Fibroblast of skin of left quadriceps (primary cell): ENCODE data around the gene DDX42.
"Not testable (repeated sequence)": the region's sequence is repeated elsewhere in the genome, so short reads cannot be mapped to it uniquely, and the experiment has no call there.

Experiments used
- DNase-seq, 2 experiments: peaks; one replicate each; pipeline ENCODE4 v3.0.0-alpha.2; 2013; ENCODE audit warnings: low read depth in 2 of 2

DDX42 gene

DNA sequence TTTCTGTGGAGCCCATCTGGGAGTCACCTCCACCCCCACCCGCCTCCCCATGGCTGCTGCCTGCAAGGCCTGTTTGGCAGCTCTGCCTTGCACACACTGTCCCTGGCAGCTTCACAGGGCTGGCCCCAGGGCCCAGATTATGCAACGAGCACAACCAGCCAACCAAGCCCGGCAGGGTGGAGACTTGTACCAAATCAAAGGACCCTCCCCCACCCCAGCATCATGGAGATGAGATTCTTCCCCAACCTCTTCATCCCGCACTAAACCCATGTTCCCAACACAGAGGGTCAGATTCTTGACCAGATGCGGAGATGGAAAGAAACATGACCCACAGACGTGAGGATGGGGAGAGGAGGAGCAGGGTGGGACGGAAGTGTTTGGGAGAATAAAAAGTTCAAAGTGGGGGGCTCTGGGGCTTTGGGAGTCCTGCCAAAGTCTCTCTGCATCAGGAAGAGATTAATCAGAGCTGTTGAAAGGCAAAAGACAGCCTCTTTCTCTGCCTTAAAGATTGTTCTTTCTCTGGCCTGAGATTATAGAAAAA is 64.7 kb downstream of the DDX42 start:
- DNase-seq: peak; percentile 72

DNA sequence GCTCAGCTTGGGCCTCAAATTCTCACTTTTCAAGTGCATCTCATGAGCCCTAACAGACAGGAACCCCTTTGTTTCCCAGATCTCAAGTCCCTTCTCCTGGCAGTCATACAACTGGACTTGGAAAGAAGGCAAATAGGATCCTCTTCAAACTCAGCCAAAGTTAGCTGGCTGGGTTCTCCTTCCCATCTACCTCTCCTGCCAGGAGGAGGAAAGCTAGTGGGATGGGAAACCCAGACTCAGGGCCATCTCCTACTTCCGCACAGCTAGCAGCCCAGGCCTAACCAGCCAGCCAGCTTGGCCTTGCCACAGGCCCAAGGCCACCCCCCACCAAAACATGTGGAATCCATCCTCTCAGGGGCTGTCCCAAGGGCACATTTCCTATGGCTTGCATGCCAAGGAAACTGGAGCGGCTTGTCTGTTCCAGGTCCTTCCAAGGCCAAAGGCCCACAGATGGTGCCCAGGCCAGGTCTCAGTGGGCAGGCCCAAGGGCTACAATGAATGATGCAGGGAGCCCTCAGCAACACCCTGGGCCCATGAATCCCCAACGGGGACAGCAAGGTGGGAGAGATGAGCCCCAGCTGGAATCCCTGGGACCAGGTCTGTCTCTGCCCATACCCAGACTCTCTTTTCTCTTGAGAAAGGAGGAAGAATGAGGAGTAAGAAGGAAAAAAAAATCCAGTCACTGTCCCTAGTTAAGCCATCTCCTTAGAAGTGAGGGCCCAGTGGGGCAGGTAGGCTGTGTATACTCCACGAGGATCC is 66.8 kb downstream of the DDX42 start:
- no peak for DNase-seq

DNA sequence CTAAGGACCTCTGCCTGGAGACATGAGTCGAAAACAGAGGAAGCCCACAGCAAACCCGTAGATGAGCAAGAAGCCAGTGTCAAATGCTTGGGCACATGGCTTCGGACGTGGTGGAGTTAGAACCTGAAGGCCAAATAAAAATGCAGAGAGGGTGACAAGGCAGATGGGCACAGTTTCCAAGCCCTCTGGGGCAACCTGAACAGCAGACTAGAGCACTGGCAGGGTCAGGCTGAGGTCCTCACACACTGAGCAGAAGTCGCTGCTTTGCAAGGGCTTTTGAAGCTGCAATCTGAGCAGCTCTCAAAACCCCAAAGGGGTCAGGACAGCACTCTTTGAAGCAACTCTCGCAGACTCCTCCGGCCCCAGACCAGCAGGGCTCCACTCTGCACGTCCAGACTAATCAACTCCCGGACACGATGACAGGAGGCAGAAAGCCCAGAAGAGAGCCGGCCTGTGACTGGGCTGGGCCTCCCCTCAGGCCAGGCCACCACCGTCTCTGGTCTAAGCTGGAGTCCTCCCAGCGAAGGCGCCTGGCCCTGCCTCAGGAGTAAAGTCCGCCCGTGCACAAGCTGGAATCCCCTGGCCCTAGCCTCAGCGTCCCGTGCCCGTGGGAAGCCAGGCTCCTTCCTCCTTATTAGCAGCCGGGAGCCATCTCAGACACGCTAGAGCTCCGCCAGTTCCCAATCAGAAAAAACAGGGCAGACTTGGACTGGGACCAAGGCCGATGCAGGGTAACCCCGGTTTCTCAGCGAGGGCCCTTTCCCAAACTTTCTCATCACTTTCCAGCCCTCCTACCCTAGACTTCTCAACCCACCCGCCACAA is 67.6 kb downstream of the DDX42 start:
- DNase-seq: peak in 1 of 2 experiments; percentile 7

DNA sequence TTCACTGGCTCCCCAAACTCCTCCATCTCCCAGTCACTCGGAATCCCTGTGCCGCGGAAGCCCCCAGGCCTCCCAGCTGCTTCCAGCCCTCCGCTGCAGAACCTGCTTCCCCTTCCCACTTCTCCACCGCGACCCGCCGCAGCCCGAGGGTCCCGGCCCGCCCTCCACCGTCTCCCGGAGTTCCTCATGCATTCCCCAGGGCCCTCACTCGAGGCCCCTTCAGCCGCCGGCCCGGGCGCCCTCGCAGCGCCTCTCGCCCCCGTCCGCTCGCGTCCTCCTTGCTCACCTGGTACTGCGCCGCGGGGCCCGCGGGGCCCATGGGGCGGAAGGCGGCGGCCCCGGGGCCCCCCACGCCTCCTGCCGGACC is 68.2 kb downstream of the DDX42 start:
- DNase-seq: no peak

DNA sequence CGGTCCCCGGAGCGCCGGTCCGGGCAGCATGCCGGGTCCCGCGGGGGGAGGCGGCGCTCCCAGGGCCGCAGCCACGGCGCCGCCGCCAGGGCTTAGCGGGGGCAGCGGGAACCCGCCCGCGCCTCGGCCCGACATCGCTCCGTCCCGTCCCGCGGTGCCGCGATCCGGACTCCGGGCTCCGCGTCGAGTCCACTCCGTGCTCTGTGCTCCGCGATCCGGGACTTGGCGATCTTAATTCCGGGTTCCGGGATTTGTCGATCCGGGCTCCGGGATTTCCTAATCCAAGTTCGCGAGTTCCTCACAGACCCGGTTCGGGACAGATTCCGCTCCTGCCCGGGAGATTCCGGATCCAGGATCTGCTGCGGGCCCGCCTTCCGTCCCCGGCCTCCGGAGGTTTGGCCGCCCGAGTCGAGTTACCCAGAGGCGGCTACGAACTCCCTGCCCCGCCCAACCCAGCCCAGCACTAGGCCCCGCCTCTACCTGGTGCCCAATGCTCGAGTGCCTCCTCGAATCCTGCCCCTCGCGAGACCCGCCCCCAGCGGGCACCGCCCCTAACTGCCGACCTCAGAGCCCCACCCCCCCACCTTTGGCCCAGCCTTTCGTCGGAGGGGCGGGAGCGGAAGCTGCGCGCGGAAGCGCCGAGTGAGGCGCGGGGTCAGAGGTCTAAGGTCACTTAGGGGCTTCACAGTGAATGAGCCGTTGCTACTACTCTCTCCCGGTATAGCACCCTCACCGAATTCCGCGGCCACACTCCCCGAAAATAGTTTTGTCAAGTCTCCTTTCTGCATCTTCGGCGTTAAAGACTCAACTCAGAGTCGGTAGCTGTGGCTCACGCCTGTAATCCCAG is 68.8 kb downstream of the DDX42 start, which contains the start of gene SMARCD2:
TSS of gene SMARCD2 (minus strand) at position 146 of the 847 bp plus-strand sequence. CDS start at position 135, 11 bp downstream.
- peak; percentile 99 for DNase-seq

DNA sequence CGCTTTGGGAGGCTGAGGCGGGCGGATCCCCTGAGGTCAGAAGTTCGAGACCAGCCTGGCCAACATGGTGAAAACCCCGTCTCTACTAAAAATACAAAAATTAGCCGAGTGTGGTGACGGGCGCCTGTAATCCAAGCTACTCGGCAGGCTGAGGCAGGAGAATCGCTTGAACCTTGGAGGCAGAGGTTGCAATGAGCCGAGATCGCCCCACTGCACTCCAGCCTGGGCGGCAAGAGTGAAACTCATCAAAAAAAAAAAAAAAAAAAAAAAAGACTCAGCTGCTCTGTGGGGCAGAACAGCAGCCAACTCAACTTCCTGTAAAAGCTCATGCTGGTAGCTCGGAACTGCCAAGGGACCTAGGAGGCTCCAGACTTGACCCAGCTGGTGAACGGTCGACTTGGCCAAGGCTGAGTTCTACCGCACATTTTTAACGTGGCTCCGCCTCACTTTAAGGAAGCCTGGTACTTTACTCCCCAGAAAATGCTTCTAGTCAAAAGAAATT is 69.5 kb downstream of the DDX42 start:
- peak in 1 of 2 experiments; percentile 6 for DNase-seq

DNA sequence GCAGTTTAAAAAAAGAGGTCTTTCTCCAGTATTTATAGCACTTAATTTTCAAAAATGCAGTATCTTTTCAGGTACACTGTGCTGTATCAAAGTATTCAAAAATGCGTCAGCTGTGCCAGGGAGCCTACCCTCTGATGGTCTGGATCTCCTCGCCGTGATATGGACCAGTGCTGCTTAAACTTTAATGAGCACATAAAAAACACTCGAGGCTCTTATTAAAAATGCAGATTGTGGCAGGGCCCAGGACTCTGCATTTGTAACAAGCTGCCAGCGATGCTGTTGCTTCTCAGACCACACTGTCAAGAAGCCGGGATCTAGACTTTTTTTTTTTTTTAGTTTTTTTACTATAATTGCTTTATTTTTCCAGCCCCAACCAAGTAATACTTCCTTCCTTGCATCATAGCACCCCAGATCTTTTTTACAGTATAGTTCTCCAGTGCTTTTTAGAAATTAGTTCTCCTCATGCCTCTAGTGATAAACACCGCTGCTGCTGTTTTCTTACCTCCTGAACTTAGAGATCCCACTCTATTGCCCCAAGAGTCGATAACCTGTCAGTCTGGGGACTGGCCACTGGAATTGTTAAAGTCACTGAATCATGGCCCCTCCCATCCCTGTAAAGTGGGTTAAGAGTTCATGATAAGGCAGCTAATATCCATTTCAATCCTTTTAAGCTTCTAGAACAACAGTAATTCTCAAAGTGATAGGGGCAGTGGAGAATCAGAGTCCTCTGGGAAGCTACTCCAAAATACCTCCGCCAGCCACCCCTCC is 70.1 kb downstream of the DDX42 start:
- DNase-seq: no peak

DNA sequence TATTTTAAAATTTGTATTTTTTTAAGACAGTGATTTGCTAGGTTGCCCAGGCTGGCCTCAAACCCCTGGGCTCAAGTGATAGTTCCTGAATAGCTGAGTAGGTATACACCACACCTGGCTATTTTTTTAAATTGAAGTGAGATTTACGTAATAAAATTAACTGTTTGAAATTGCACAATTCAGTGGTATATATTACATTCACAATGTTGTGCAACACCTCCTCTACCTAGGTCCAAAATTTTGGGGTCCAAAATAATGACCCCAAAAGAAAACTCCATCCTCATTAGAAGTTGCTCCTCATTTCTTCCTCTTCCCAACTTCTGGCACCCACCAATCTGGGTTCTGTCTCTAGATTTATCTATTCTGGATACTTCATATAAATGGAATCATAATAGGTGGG is 71.5 kb downstream of the DDX42 start:
- no peak for DNase-seq

DNA sequence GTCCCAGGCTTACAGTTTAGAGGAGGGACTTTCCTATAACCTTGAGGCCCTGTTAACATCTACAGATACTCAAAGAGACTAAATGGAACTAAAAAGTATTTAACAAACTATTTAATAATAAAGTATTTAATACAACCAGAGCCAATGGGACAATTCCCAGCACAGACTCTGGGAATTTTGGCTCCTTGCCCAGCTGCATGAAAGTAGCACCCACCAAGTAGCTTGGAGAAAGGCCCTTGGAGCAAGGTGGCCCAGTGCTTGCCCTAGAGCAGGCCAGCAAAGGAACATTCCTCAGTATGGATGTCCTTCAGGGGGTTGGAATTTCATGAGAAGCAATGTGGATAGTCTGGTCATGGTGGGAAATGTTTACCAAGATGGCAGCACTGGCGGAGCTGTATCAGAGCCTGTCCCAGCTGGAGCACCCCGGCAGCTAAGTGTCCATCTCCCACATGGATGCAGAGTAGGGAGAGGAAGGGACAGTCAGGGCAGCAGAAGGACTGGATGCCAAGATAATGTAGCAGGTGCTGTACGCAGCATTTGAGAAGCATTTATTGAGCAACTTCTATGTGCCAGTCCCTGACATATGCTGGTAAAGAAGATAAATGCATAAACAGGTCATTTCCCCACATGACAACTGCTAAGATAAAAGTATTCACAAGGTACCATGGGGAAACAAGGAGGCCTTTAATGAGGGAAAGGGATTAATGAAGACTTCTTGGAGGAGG is 73.7 kb downstream of the DDX42 start:
- DNase-seq: no peak

DNA sequence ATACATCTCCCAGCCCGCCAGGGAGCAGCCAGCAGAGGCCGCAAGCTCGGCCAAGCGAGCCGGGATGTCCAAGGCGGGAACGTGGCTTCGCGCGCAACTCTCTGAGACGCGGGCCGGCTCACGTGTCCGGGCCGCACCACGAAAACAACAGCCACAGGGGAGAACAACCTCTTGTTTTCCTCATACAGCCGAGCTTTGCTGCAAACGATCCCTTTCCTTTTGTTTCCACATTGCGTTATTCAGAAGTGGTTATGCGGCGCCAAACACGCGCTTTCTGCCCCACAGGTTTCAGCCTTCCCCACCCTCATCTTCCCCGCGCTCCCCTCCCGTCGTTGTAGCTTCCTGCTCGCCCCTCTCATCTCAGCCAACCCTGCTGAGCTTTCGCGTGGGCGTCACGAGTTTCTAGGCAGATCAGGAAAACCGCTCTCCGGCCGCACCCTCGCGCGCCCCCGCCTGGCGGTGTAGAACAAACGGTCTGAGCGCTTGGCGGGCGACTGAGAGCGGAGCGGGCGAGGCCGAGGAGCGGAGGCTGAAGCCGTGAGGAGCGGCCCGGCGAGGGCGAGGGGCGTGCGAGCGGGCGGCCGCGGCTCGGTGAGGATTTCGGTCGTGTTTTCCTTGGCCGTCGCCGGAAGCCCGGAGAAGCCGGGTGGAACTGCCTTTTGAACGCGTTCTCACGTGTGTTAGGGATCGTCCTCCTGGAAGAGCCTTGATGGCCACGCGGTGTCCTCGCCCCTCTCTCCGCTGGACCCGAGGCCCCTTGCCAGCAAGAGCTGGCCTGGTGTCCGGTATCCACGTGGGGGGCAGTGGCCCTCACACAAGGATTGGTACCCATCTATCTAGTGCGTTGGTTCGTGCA is 75.1 kb downstream of the DDX42 start:
- peak; percentile 78 to 80 for DNase-seq

DNA sequence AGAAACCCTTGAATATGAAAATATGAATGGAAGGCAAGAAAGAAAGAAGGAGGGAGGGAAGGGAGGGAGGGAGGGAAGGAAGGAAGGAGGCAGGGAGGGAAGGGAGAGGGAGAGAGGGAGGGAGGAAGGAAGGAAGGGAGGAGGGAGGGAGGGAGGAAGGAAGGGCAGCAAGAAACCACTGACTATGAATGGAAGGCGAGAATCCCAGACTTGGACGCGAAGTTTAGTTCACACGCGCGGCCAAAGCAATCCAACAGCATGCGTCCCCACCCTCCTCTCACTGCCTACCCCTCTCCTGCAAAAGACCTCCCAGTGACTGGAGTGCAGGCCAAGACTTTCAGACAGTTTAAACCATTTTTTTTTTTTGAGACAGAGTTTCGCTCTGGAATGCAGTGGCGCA is 76.4 kb downstream of the DDX42 start:
- no peak for DNase-seq

DNA sequence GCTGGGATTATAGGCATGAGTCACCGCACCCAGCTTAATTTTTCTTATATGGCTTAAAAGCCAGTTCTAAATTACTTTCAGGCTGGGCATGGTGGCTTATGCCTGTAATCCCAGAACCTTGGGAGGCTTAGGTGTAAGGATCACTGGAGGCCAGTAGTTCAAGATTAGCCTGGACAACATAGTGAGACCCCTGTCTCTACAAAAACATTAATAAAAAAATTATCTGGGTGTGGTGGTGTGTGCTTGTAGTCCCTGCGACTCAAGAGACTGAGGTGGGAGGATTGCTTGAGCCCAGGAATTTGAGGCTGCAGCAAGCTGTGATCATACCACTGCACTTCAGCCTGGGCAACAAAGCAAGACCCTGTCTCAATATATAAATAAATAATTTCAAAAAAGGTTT is 79.3 kb downstream of the DDX42 start:
- no peak for DNase-seq

DNA sequence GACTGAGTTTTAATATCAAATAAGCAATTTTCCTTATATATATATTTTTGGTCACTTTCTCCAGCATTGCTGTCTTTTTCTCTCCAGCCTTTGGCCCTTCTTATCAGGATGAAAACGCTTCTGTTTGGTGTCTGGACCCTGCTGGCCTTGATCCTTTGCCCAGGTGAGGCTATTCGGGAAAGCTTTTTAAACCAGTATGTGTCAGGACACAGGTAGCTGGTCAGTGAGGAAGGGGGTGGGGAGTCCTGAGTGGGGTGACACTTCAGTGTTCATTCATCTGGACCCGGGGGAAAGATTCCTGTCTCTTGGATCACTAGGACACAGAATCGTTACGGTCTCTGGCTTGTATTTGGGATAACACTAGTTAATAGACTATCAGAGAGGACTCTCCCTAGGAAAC is 80.7 kb downstream of the DDX42 start:
- no peak for DNase-seq

DNA sequence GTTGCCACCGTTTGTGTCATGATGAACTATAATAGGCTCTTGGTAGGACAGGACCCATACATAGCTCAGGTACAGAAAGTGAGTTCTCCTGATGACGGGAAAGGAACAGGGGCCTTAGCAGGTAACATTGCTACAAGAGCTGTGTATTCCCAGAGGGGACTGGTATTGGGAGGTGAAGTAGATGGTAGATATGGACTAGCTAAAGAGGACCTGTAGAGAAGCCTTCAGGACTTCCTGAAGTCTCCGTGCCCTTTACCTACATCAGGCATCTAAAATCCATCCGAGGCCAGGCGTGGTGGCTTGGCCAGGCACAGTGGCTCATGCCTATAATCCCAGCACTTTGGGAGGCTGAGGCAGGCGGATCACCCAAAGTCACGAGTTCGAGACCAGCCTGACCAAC is 81.2 kb downstream of the DDX42 start:
- DNase-seq: no peak

DNA sequence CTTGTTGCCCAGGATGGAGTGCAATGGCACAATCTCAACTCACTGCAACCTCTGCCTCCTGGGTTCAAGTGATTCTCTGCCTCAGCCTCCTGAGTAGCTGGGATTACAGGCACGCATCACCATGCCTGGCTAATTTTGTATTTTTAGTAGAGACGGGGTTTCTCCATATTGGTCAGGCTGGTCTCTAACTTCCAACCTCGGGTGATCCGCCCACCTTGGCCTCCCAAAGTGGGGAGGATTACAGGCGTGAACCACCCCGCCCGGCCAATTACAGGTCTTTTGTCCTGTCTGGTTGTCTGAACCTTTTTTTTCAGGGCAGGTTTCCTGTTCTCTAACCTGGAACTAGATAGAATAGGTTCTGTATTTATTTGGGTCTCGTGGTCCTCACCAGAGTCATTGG is 82.5 kb downstream of the DDX42 start:
- DNase-seq: not testable (repeated sequence)

DNA sequence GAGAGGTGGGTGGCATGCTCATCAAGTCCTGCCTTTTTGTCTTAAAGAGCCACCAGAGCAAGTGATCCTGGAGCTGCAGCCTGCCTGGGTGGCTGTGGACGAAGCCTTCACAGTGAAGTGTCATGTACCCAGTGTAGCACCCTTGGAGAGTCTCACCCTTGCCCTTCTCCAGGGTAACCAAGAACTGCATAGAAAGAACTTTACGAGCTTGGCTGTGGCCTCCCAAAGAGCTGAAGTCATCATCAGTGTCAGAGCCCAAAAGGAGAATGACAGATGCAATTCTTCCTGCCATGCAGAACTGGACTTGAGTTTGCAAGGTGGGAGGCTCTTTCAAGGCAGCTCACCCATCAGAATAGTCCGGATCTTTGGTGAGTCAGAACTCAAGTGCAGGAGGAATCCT is 85.3 kb downstream of the DDX42 start:
- no peak for DNase-seq

DNA sequence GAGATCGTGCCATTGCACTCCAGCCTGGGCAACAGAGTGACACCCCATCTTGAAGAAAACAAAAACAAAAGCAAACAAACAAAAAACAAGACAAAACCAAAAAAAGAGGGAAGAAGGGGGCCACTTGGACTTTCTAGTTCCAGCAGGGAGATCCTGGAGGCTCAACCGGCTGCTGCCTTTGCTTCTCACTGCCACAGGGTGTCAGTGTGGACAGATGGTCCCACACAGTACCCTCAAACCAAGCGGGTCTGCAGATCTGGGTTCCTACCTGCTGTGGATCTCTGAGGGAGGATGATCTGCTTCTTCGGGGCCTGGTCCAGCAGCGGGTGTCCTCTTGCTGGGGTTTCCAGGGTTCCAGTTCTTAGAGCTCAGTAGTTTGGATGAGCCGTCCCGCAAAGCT is 92.7 kb downstream of the DDX42 start:
- DNase-seq: not testable (repeated sequence)
